GM21786 (cell line): ENCODE data around the gene PRR33.

ENCODE experiments used
- ATAC-seq: cut with Tn5 transposase; IDR thresholded peaks from one replicate; pipeline ENCODE4 v1.9.1; 2021; ENCODE audit not compliant: unreplicated experiment

Gene PRR33

GRCh38 chr11:1866776-1867175 lies 24.9 kb downstream of the PRR33 start:
- no peak for ATAC-seq

- ATAC-seq, result no peak
These were observed 25.5 kb downstream of the PRR33 start for GRCh38 chr11:1866226-1866625.

DNA sequence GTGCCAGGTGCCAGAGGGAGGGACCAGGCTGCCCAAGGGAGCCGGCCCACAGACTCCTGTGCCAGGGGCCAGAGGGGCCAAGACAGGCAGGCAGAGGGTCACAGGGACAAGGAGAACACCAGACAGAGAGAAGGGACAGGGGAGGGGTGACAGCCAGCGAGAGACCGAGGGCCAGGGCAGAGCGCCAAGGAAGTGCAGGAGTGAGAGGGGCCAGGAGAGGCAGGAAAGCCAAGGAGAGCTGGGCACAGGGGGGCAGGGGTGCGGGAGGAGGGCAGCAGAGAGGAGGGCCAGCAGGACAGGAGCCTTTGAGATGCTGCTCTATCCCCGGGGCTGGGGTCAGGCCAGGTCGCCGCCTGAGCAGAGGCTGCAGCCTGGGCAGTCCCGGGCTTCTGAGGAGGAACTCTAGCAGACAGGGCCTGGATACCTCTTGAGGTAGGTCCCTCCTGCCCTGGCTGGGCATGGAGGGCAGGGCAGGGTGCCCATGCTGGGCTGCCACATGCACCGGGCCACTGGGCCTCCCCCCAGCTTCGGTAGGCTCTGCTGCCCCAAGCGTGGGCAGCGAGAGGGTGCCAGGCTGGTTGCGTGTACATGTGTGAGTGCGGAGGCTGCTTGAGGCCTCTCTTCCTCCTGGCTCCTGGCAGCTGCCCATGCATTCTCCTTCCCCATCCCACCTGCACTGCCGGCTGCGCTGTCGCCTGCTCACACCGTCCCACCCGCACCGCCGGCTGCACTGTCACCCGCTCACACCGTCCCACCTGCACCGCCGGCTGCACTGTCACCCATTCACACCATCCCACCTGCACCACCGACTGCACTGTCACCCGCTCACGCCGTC lies 26.6 kb downstream of the PRR33 start:
- no peak for ATAC-seq

DNA sequence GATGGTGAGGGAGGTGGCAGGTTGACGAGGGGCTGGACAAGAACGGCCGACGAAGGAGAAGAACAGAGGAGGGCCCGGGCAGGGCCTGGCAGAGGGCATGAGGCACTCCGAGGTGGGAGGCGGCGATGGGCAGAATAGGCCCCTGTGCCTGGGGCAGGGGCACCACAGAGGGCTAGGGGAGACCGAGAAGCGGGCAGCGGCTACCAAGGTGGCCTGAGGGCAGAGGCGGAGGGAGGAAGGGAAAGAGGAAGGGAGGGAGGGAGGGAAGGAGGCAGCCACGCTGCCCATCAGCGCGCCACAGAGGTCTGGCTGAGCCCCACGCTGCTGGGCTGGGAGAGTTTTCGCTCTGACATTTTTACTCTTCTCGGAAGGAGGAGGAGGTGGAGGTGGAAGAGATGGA lies 27.5 kb downstream of the PRR33 start:
- ATAC-seq, result no peak

DNA sequence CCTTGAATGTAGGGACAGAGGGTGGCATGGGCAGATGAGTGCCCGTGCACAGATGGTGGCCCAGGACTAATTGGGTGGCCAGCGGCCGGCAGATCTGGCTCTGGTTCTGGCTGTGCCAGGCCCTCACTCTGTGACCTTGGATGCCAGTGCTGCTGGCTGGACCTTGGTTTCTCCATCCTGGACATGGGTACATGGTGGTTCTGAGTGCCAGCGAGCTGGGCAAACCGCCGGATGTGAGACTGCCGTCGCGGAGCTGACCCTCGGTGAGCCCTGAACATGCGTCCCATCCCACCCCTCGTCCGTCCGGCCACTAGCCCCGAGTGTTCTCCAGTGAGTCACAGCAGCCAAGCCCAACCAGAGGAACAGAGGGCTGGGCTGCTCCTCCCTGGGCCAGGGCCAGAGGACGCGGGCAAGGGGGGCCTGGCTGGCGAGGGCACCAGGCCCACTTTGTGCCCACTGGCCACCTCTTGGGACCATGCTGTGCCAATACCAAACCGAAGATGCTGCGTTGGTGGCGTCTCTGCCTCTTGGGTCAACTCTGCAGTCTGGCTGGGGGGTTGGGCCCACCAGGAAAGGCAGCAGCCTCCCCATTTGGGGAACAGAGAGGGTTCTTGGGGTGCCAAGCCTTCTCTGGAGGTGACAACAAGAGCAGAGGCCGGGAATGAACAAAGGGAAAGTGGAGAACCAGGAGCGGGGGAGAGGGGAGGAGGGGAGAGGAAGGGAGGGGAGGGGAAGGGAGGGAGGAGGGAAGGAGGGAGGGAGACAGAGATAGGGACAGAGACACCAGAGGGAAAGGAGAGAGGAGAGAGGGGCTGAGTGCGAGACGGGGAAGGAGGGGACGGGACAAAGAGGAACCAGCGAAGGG lies 28.1 kb downstream of the PRR33 start:
- ATAC-seq, result no peak

DNA sequence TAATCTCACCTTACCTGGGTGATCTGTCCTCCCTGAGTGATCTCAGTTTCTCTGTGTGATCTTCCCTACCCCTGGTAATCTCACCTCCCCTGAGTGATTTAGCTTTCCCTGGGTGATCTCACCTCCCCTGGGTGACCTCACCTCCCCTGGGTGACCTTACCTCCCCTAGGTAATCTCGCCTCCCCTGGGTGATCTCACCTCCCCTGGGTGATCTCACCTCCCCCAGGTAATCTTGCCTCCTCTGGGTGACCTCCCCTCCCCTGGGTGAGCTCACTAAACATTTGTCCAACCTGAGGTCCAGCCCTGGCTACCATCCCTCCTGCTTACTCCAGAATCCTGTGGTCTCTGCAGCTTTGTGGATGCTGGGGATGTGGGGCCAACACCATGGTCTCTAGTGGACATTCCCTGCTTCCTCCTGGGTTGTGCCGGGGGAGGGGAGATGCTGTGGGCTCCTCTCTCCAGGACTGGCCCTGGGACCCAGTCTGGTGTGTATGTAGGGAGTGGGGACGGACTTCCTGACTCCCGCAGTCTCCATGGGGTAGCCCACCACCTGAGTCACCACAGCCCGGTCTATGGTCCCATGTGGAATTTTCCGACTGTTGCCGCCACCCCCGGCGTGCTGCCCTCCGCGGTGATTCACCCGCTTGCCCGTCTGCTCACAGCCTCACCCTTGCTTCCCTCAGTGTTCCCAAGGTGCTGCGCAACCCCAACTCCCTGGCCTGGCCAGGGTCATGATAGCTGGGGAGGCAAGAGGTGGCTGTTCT lies 28.9 kb downstream of the PRR33 start:
- no peak for ATAC-seq

DNA sequence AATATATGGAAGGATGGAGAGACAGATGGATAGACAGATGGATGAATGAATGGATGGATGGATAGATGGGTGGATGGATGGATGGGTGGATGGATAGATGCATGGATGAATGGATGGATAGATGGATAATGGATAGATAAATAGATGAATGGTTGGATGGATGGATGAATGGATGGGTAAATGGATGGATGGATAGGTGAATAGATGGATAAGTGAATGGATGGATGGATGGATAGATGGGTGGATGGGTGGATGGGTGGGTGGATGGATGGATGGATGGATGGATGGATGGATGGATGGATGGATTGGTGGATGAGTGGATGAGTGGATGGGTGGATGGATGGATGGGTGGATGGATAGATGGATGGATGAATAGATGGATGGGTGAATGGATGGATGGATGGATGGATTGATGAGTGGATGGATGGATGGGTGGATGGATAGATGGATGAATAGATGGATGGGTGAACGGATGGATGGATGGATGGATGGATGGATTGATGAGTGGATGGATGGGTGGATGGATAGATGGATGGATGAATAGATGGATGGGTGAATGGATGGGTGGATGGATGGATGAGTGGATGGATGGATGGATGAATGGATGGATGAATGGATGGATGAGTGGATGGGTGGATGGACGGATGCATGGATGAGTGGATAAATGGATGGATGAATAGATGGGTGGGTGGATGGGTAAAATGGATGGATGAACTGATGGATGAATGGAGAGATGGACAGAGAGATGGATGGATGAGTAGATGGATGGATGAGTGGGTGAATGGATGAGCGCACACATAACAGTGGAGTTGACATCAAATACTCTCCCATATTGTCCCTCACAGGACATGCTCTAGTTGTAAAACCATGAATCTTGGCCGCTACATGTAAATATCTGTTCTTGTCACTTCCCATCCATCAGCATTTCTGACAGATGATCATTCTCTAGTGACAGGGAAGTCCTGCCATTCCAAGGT lies 30.0 kb downstream of the PRR33 start:
- no peak for ATAC-seq

DNA sequence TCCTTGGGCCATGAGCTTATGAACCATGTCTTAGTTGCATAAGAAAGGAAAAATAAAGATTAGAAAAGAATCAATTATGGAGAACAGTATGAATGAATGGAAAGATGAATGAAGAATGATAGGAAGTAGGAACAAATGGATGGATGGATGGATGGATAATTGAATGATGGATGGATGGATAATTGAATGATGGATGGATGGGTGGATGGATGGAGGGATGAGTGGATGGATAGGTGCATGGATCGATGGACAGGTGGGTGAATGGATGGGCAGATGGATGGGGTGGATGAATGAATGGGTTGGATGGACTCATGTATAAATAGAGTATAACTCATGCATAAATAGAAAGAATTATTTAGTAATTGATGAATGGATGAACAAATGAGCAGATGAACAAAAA lies 31.6 kb downstream of the PRR33 start:
- ATAC-seq, result no peak

- no peak for ATAC-seq
These were observed 32.7 kb downstream of the PRR33 start for GRCh38 chr11:1859004-1859403.

GRCh38 chr11:1858576-1858975 lies 33.1 kb downstream of the PRR33 start:
- no peak for ATAC-seq

- no peak for ATAC-seq
These were observed 33.5 kb downstream of the PRR33 start for GRCh38 chr11:1858154-1858553.

GRCh38 chr11:1857064-1857463 lies 34.6 kb downstream of the PRR33 start:
- ATAC-seq, result no peak

GRCh38 chr11:1856306-1857005 lies 35.2 kb downstream of the PRR33 start:
- ATAC-seq, result no peak

- ATAC-seq, result no peak
These were observed 35.8 kb downstream of the PRR33 start for GRCh38 chr11:1855886-1856265.

- ATAC-seq, result peak; percentile 44
These were observed 36.5 kb downstream of the PRR33 start for GRCh38 chr11:1854949-1855885.

DNA sequence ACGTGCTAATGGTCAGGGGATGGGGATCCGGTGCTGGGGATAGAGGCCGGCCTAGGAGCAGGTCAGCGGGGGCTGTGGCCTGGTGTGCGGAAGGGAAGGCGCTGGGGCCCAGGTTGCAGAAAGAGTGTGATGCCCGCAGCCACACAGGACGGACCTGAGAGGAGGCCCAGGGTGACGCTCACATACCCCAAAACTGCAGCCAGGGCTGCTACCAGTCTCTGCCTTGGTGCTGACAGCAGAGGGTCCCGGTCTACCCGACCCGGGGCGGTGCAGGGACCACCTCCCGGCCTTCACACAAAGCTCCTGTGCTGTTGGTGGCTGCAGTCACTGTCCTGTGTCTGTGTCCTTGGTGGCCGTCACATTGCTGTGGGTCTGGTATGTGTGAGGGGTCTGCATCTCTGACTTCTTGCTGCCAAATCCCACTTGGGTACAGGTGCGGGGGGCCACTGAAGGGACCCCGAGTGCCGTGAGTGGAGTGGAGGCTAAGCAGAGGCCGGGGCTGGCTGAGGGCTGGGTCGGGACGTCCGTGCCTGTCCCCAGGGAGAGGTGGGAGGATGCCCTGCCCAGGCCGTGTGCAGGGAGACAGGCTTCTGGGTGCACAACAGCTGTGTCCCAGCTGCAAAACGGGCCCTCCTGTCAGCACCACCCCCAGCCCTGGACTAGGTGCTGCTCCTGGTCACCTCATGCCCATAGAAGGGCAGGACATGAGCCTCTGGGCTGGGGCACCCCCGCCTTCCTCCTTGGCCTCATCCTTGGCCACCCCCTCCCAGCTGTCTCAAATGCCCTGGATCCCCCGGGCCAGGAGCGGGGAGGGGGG lies 37.4 kb downstream of the PRR33 start:
- ATAC-seq, result peak; percentile 30

DNA sequence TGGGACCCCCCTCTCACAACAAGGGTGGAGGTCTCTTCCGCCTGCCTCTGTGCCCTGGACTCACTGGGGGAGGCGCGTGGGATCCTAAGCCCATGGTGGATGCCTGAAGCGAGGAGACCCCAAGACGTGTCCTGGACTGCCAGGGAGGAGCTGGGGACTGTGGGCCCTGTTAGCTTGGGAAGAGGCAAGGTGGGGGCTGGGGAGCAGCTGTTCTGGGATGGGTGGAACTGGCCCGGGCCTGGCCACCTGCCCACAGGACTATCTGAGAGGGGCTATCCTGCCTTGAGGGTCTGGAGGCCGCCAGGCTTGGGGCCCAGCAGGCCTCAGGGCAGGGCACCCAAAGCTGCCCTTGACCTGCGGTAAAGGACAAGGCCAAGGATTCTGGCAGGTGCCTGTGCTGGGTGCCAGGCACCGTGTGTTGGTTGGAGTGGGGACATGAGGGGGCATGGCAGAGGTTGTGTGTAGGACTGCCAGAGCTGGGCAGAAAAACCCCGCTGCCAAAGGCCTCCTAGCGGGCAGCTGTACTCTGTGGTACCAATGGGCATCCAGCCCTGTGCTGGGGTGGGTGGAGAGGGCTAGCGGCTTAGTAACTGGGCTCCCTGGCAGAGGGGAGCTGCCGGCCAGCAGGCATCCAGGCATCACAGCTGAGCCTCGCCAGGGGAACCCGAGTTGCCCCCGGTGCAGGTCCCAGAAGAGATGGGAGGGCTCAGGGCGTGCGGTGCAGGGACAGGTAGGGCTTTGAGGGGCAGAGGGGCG lies 38.1 kb downstream of the PRR33 start:
- ATAC-seq, result no peak
